ENCODE results near the gene FGFR4.

The FGFR4 gene

GRCh38 chr5:177064500-177065277, 22.0 kb upstream of the FGFR4 start:
- H3K9ac ChIP-seq = no peak overlapping the region
- H4K20me1 ChIP-seq = peaks cover 8% of the 10 kb centered on the region; the same call in 1 of the 2 replicates
- no peaks in the 10 kb centered on the region for H3K27me3 ChIP-seq
- H3K36me3 ChIP-seq = peaks cover 96% of the 10 kb centered on the region
- TF ChIP-seq Cebpa-rat (IDR thresholded peaks at IDR 0.05) = no peak
- peaks cover 14% of the 10 kb centered on the region for H3K4me1 ChIP-seq
- no peaks in the 10 kb centered on the region for H3K9me3 ChIP-seq
- no peak overlapping the region for H3K4me3 ChIP-seq
- no peak overlapping the region for H3K27ac ChIP-seq
- H3K4me2 ChIP-seq = no peak overlapping the region

- H3K4me1 ChIP-seq = peaks cover 18% of the 10 kb centered on the region
- no peak overlapping the region for H3K4me3 ChIP-seq
- H4K20me1 ChIP-seq = peaks cover 8% of the 10 kb centered on the region; the same call in 1 of the 2 replicates
- H3K27ac ChIP-seq = no peak overlapping the region
- no peak overlapping the region for H3K9ac ChIP-seq
- no peaks in the 10 kb centered on the region for H3K27me3 ChIP-seq
- H3K9me3 ChIP-seq = no peaks in the 10 kb centered on the region
- TF ChIP-seq Cebpa-rat (IDR thresholded peaks at IDR 0.05) = no peak
- peaks cover 91% of the 10 kb centered on the region for H3K36me3 ChIP-seq
- H3K4me2 ChIP-seq = no peak overlapping the region
These were observed 21.2 kb upstream of the FGFR4 start for GRCh38 chr5:177065491-177065890.

DNA sequence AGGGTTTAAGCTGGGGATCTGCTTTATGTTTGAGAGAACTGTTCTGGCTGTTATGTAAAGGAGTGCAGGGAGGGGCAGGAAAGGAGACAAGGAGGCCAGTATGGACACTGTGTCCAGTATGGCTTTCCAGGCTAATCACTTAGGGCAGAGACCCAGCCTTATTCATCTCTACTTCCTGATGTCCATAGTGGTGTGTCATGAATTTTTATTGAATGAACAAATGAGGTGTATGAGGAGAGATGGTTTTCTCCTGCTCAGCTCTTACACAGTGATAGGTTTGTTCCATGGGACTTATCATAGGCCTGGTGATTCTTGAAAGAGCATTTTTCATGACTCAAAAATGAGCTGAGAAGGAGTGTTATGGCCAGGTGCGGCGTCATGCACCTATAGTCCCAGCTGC, 20.5 kb upstream of the FGFR4 start:
- no peaks in the 10 kb centered on the region for H3K9me3 ChIP-seq
- no peaks in the 10 kb centered on the region for H3K27me3 ChIP-seq
- no peak overlapping the region for H3K9ac ChIP-seq
- peaks cover 86% of the 10 kb centered on the region for H3K36me3 ChIP-seq
- no peak for TF ChIP-seq Cebpa-rat (IDR thresholded peaks at IDR 0.05)
- peaks cover 8% of the 10 kb centered on the region; the same call in 1 of the 2 replicates for H4K20me1 ChIP-seq
- H3K4me1 ChIP-seq = peaks cover 25% of the 10 kb centered on the region
- H3K4me2 ChIP-seq = no peak overlapping the region
- H3K4me3 ChIP-seq = no peak overlapping the region
- no peak overlapping the region for H3K27ac ChIP-seq

DNA sequence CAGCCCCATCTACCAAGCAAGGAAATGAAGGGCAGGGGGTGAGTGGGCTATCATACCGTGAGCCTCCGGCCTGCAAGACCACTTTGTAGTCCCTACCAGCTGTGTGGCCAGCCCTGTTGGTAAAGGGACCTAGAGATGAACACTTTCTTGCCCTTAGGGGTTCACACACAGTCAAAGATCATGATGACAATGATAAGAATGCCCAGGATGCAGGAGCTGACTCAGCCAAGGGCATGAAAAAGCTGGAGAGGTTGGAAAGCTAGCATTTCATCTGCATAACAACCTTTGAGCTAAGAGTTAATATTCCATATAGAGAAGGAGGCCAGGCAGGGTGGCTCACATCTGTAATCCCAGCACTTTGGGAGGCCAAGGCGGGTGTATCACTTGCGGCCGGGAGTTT, 19.2 kb upstream of the FGFR4 start:
- TF ChIP-seq Cebpa-rat (IDR thresholded peaks at IDR 0.05) = no peak
- no peak overlapping the region for H3K4me3 ChIP-seq

DNA sequence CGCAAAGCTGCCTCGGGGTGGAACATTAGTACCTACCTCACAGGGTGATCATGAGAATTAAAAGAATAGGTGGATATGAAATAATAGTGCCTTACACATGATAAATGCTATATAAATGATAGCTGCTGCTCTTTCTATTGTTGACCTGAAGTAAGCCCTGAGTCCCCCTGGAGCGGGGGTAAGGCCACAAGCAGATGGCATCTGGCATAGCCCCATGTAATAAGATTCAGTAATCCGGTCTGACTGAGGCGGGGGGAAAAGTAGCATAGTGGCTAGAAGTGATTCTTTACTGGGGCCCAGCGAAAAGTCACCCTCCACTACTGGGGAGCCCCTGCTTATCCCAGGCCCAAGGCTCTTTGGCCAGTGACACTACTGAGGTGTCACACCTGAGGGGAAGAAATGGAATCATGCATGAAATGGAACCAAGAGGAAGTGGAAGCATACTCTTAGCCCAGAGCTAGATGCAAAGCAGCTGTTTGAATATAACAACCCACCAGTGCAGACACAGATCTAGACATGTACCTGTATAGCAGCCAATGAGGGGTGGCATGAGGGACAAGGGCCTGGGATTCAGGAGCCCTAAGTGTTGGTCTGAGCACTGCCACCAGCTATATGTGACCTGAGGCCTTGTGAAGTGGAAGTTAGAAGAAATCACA, 16.1 kb upstream of the FGFR4 start:
- Histone ChIP-seq H3K27me3 (no peaks in the 10 kb centered on the region), H4K20me1 (peaks cover 8% of the 10 kb centered on the region; the same call in 1 of the 2 replicates), H3K4me3 (no peak overlapping the region), H3K4me1 (peaks cover 40% of the 10 kb centered on the region), H3K27ac (no peak overlapping the region), H3K9me3 (no peaks in the 10 kb centered on the region), H3K36me3 (peaks cover 55% of the 10 kb centered on the region), H3K9ac (no peak overlapping the region; the same call in 1 of the 2 replicates), H3K4me2 (peak overlapping the region; percentile 55)
- TF ChIP-seq Cebpa-rat (IDR thresholded peaks at IDR 0.05) = no peak

More for the DNA sequence above, 19.2 kb upstream of the FGFR4 start:
- 0 out of 2 replicates have a peak overlapping the region, but pooled peaks have one; percentile 18 for H3K27ac ChIP-seq
- H4K20me1 ChIP-seq = peaks cover 8% of the 10 kb centered on the region; the same call in 1 of the 2 replicates
- H3K4me1 ChIP-seq = peaks cover 37% of the 10 kb centered on the region
- H3K4me2 ChIP-seq = no peak overlapping the region
- peaks cover 74% of the 10 kb centered on the region for H3K36me3 ChIP-seq
- 0 out of 2 replicates have a peak overlapping the region, but pooled peaks have one; percentile 34 for H3K9ac ChIP-seq
- H3K9me3 ChIP-seq = no peaks in the 10 kb centered on the region
- no peaks in the 10 kb centered on the region for H3K27me3 ChIP-seq

- Histone ChIP-seq H4K20me1 (peaks cover 7% of the 10 kb centered on the region; the same call in 1 of the 2 replicates), H3K4me2 (peak overlapping the region; percentile 55), H3K9me3 (no peaks in the 10 kb centered on the region), H3K27me3 (no peaks in the 10 kb centered on the region), H3K9ac (peak overlapping the region; percentile 16; the same call in 1 of the 2 replicates), H3K4me3 (no peak overlapping the region), H3K36me3 (peaks cover 50% of the 10 kb centered on the region), H3K27ac (no peak overlapping the region), H3K4me1 (peaks cover 33% of the 10 kb centered on the region)
- TF ChIP-seq Cebpa-rat (IDR thresholded peaks at IDR 0.05) = no peak
These were observed 14.9 kb upstream of the FGFR4 start for GRCh38 chr5:177071666-177072385.

DNA sequence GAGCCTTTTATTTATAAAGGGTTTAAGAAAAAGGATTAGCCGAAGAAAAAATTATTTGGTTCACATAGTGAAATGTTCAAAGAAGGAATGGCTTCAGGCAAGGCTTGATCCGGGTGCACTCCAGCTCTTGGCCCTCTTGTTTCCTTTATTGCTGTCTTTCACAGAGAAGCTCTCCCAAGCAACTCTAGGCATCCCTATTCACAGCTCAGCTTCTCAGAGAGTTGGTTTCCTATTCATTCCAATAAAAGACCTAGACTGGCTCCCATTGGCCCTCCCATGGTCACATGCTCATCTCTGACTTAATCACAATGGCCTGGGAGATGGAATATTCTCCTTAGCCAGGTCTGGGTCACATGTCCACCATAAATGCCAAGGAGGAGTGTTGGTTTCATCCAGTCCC, 9.4 kb upstream of the FGFR4 start:
- H3K27ac ChIP-seq = no peak overlapping the region
- no peak overlapping the region for H3K4me3 ChIP-seq
- TF ChIP-seq Cebpa-rat (IDR thresholded peaks at IDR 0.05) = no peak
- H3K4me2 ChIP-seq = no peak overlapping the region
- H3K36me3 ChIP-seq = peaks cover 20% of the 10 kb centered on the region; the same call in 1 of the 2 replicates
- no peaks in the 10 kb centered on the region for H3K27me3 ChIP-seq
- H4K20me1 ChIP-seq = no peaks in the 10 kb centered on the region
- H3K9ac ChIP-seq = no peak overlapping the region
- no peaks in the 10 kb centered on the region for H3K9me3 ChIP-seq
- H3K4me1 ChIP-seq = peaks cover 13% of the 10 kb centered on the region

DNA sequence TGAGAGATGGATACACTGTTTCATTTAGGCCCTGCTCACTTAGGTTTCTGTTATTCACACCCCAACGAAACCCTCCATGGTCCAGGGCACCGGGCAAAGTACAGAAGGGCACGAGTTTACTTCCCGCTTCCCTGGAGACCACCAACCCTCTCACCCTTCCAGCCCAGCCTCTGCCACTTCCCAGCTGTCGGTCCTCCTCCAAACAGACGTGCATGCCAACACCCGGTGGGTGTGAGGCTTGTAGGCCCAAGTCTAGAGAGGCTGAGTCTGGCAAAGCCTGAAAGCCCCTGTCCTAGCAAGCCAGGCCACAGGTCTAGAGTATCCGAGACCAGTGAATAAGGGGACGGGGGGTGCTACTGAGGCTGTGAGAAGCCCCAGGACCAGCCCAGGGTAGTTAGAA, 7.1 kb upstream of the FGFR4 start:
- Histone ChIP-seq H3K27me3 (no peaks in the 10 kb centered on the region), H3K9me3 (no peaks in the 10 kb centered on the region), H3K4me3 (no peak overlapping the region), H4K20me1 (no peaks in the 10 kb centered on the region), H3K4me2 (peak overlapping the region; percentile 8; the same call in 1 of the 2 replicates), H3K36me3 (peaks cover 8% of the 10 kb centered on the region; the same call in 1 of the 2 replicates), H3K27ac (no peak overlapping the region), H3K9ac (no peak overlapping the region), H3K4me1 (peaks cover 17% of the 10 kb centered on the region)
- TF ChIP-seq Cebpa-rat (IDR thresholded peaks at IDR 0.05) = no peak

DNA sequence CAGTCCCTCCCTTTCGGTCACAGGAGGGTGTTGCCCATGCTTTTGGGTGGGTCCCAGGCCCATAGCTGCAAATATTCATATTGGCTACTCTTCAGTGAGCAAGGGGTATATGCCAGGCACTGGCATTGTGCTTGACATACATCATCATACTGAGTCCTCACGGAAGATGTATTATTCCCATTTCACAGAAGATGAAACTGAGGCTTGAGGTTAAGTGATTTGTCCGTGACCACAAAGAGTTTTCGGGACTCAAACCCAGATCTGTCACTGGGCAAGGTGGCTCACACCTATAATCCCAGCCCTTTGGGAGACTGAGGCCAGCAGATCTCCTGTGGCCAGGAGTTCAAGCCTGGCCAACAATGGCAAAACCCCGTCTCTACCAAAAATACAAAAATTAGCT, 6.5 kb upstream of the FGFR4 start:
- Histone ChIP-seq H3K27me3 (no peaks in the 10 kb centered on the region), H3K4me3 (no peak overlapping the region), H3K4me2 (no peak overlapping the region), H4K20me1 (no peaks in the 10 kb centered on the region), H3K9ac (no peak overlapping the region), H3K36me3 (peaks cover 8% of the 10 kb centered on the region; the same call in 1 of the 2 replicates), H3K9me3 (no peaks in the 10 kb centered on the region), H3K27ac (no peak overlapping the region), H3K4me1 (peaks cover 23% of the 10 kb centered on the region)
- no peak for TF ChIP-seq Cebpa-rat (IDR thresholded peaks at IDR 0.05)
